Fibroblast of lung (primary cell): ENCODE measurements around the gene RUNX2. TPM values are rescaled to one million over a fixed set of nuclear protein-coding genes. Genes with fewer than 3 reads are reported as not detected.

ENCODE experiments used
- DNase-seq, 2 donors: peaks; one replicate each; pipeline versions ENCODE4 v3.0.0 to v3.0.0-alpha.2; 2010; ENCODE audit warnings: low read depth in 2 of 2
- H2AFZ ChIP-seq: 2 replicates; pipeline ENCODE4 v1.5.1; 2012; ENCODE audit warnings: low read length, control low read depth, inconsistent platforms
- H3K27ac ChIP-seq: 2 replicates; pipeline ENCODE4 v1.5.1; 2011; ENCODE audit warnings: low read length, control low read depth; ENCODE audit not compliant: insufficient read depth
- H3K27me3 ChIP-seq: 2 replicates; pipeline ENCODE4 v1.5.1; 2011; ENCODE audit warnings: mild to moderate bottlenecking, low read length; ENCODE audit not compliant: control insufficient read depth, insufficient read depth
- H3K36me3 ChIP-seq: 2 replicates; pipeline ENCODE4 v1.5.1; 2011; ENCODE audit warnings: low read length; ENCODE audit not compliant: control insufficient read depth, insufficient read depth
- H3K4me1 ChIP-seq: 2 replicates; pipeline ENCODE4 v1.5.1; 2011; ENCODE audit warnings: low read length; ENCODE audit not compliant: control insufficient read depth, insufficient read depth; ENCODE audit errors: extremely low read depth
- H3K4me2 ChIP-seq: 2 replicates; pipeline ENCODE4 v1.5.1; 2011; ENCODE audit warnings: low read length, control low read depth; ENCODE audit not compliant: insufficient read depth; ENCODE audit errors: extremely low read depth
- H3K4me3 ChIP-seq, 4 experiments: fragments of 200-600 bp in 1 of 4; sonication (generic) in 1 of 4; replicated peaks in 1 of 4; 2 replicates each; pipeline ENCODE4 v1.5.1; 2011 to 2016; ENCODE audit warnings: low read length in 4 of 4, low read depth in 3 of 4, mild to moderate bottlenecking in 3 of 4, control low read depth in 2 of 4, inconsistent platforms in 1 of 4, mixed read lengths in 1 of 4; ENCODE audit not compliant: insufficient read depth in 1 of 4; ENCODE audit errors: control extremely low read depth in 1 of 4
- H3K79me2 ChIP-seq: 2 replicates; pipeline ENCODE4 v1.5.1; 2012; ENCODE audit warnings: mild to moderate bottlenecking, low read length, inconsistent platforms; ENCODE audit not compliant: control insufficient read depth, insufficient read depth
- H3K9ac ChIP-seq: 2 replicates; pipeline ENCODE4 v1.5.1; 2011; ENCODE audit warnings: mild to moderate bottlenecking, low read length, control low read depth; ENCODE audit not compliant: insufficient read depth
- H3K9me3 ChIP-seq: 2 replicates; pipeline ENCODE4 v1.5.1; 2012; ENCODE audit warnings: low read depth, low read length; ENCODE audit not compliant: control insufficient read depth, insufficient read depth
- H4K20me1 ChIP-seq: 2 replicates; pipeline ENCODE4 v1.5.1; 2011; ENCODE audit warnings: low read length; ENCODE audit not compliant: control insufficient read depth, insufficient read depth; ENCODE audit errors: extremely low read depth
- CTCF ChIP-seq, 2 donors: IDR thresholded peaks in 1 of 2; conservative IDR thresholded peaks in 1 of 2; 1 replicate in 1 of 2; 2 replicates in 1 of 2; pipeline ENCODE4 v1.5.1; 2011 to 2012; ENCODE audit warnings: low read length in 2 of 2, control low read depth in 1 of 2, inconsistent platforms in 1 of 2, low read depth in 1 of 2, mild to moderate bottlenecking in 1 of 2
- EZH2 ChIP-seq: IDR thresholded peaks from 2 replicates; pipeline ENCODE4 v1.5.1; 2012; ENCODE audit warnings: low read length, control low read depth, mild to moderate bottlenecking; ENCODE audit errors: missing control alignments
- polyA plus RNA-seq, 2 donors: library from polyadenylated mRNA; depleted of rRNA in 1 of 2; stranded (reverse) in 1 of 2; unstranded in 1 of 2; fragments of >200 nt; gene quantifications; 2 replicates each; pipeline ENCODE4 v1.2.1, GENCODE V29; 2011 to 2012; ENCODE audit warnings: missing spikeins in 1 of 2
- total RNA-seq: library from RNA; depleted of rRNA; stranded (reverse); fragments of >200 nt; gene quantifications from 2 replicates; pipeline ENCODE4 v1.2.1, GENCODE V29; 2014

Gene RUNX2
- total and polyA plus RNA-seq, 2 donors (not counting 1 experiment from before 2014, with no cell fraction given), result 2.5 to 4.5 TPM

- no peaks in the 10 kb centered on the region for H4K20me1 ChIP-seq
- peaks cover 15% of the 10 kb centered on the region for H3K4me1 ChIP-seq
- H3K27ac ChIP-seq, result no peak overlapping the region
- H3K79me2 ChIP-seq, result peaks cover 1% of the 10 kb centered on the region
- no peaks in the 10 kb centered on the region for H3K27me3 ChIP-seq
- no peaks in the 10 kb centered on the region for H3K9me3 ChIP-seq
- no peak overlapping the region for H3K4me3 ChIP-seq
- no peak overlapping the region for H3K4me2 ChIP-seq
- no peak overlapping the region for H2AFZ ChIP-seq
- H3K36me3 ChIP-seq, result no peaks in the 10 kb centered on the region
- TF ChIP-seq CTCF (conservative IDR thresholded peaks at IDR 0.05 in 1 of 2, IDR thresholded peaks at IDR 0.05 in 1 of 2; ENCODE audit: low read depth in 1 of 2, low read length in 2 of 2), result no peak
- TF ChIP-seq EZH2, result no peak
- H3K9ac ChIP-seq, result no peak overlapping the region
- DNase-seq, result no peak
Observed at GRCh38 chr6:45477278-45477677, 149.1 kb downstream of the RUNX2 start.

GRCh38 chr6:45477790-45478189 lies 149.7 kb downstream of the RUNX2 start:
- TF ChIP-seq CTCF (conservative IDR thresholded peaks at IDR 0.05 in 1 of 2, IDR thresholded peaks at IDR 0.05 in 1 of 2; ENCODE audit: low read depth in 1 of 2, low read length in 2 of 2) (no peak), EZH2 (no peak)
- no peaks in the 10 kb centered on the region for H3K27me3 ChIP-seq
- H3K9ac ChIP-seq, result no peak overlapping the region
- H4K20me1 ChIP-seq, result no peaks in the 10 kb centered on the region
- no peak for DNase-seq
- H3K4me1 ChIP-seq, result peaks cover 15% of the 10 kb centered on the region
- H3K79me2 ChIP-seq, result peaks cover 1% of the 10 kb centered on the region
- no peak overlapping the region for H2AFZ ChIP-seq
- H3K4me2 ChIP-seq, result no peak overlapping the region
- H3K27ac ChIP-seq, result no peak overlapping the region
- H3K9me3 ChIP-seq, result no peaks in the 10 kb centered on the region
- no peak overlapping the region for H3K4me3 ChIP-seq
- no peaks in the 10 kb centered on the region for H3K36me3 ChIP-seq

GRCh38 chr6:45478240-45478639 lies 150.1 kb downstream of the RUNX2 start:
- H3K27me3 ChIP-seq, result no peaks in the 10 kb centered on the region
- H4K20me1 ChIP-seq, result no peaks in the 10 kb centered on the region
- no peaks in the 10 kb centered on the region for H3K36me3 ChIP-seq
- no peaks in the 10 kb centered on the region for H3K9me3 ChIP-seq
- H3K4me1 ChIP-seq, result peaks cover 15% of the 10 kb centered on the region
- no peak overlapping the region for H3K27ac ChIP-seq
- H3K79me2 ChIP-seq, result peaks cover 1% of the 10 kb centered on the region
- H2AFZ ChIP-seq, result no peak overlapping the region
- no peak overlapping the region for H3K4me2 ChIP-seq
- DNase-seq, result peak; percentile 40 to 73
- H3K9ac ChIP-seq, result no peak overlapping the region
- no peak overlapping the region for H3K4me3 ChIP-seq
- TF ChIP-seq EZH2 (no peak), CTCF (conservative IDR thresholded peaks at IDR 0.05 in 1 of 2, IDR thresholded peaks at IDR 0.05 in 1 of 2; ENCODE audit: low read depth in 1 of 2, low read length in 2 of 2) (no peak)
